ENCODE measurements around the gene CCDC102B.
"Not testable (repeated sequence)": the region's sequence is repeated elsewhere in the genome, so short reads cannot be mapped to it uniquely, and the experiment has no call there.

CCDC102B gene

GRCh38 chr18:68915061-68915460 is 117.2 kb downstream of the CCDC102B start:
- no peak for DNase-seq

- no peak for DNase-seq
These were observed 118.9 kb downstream of the CCDC102B start for GRCh38 chr18:68916734-68917133.

DNA sequence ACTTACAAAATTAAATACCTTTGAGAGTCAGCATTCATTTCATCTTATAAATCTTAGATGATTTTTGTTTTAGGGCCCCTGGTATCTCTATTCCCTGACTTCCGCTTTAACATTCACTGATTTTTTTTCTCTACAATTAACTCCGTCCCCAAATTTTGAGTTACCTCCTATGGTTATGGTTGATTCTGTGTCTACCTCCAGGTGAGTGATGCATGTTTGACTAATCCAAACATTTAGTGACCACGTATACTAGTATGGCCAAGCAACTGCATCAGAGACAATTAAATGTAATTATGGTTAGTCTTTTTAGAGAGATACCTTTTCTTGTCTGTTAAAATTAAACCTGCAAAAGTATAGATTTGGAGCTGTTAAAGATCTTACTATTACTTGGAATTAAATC is 120.3 kb downstream of the CCDC102B start:
- no peak for DNase-seq

DNA sequence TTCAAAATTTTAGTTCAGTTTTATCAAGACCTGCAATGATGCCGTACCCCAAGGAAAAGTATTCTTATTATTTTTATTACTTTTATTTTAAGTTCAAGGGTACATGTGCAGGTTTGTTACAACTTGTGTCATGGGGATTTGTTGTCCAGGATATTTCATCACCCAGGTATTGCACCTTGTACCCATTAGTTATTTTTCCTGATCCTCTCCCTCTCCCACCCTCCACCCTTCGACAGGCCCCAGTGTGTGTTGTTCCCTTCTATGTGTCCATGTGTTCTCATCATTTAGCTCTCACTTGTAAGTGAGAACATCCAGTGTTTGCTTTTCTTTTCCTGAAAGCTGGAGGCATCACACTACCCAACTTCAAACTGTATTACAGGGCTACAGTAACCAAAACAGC is 122.0 kb downstream of the CCDC102B start:
- DNase-seq, result no peak

DNA sequence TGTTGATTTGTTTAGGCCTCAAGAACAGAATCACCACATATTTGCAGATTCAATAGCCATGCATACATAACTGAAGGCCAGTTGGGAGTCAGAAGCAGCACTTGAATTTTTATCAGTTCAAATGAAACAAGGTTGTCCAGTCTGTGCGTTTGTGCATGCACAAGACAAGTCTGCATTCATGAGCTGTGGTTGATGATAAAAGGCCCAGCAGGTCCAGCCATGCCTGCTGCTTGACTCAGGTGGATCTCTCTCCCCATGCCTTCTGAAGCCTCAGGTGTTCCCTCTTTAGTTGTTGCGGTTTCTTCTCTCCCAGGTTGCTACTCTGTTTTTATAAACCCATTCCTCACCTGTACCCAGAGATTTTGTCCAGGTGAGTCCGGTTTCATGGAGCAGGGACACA is 124.5 kb downstream of the CCDC102B start:
- DNase-seq, result no peak

DNA sequence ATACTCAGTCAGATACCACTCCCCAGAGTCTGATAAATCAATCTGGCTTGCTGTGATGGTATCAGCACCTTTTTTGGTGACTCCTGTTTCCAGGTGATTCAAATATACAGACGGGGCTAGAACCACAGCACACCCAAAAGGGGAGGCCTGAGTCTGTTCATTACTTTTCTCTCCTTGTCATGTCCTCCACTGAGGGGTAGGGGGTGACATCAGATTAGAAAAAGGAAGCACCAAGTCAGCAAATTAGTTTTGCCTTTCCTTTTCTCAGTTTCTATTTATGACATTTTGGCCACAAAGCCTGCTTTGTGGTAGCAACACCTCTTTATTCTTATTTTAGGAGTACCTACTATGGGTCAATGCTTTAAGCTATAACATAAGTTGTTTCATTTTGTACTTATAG is 127.4 kb downstream of the CCDC102B start:
- DNase-seq, result no peak

DNA sequence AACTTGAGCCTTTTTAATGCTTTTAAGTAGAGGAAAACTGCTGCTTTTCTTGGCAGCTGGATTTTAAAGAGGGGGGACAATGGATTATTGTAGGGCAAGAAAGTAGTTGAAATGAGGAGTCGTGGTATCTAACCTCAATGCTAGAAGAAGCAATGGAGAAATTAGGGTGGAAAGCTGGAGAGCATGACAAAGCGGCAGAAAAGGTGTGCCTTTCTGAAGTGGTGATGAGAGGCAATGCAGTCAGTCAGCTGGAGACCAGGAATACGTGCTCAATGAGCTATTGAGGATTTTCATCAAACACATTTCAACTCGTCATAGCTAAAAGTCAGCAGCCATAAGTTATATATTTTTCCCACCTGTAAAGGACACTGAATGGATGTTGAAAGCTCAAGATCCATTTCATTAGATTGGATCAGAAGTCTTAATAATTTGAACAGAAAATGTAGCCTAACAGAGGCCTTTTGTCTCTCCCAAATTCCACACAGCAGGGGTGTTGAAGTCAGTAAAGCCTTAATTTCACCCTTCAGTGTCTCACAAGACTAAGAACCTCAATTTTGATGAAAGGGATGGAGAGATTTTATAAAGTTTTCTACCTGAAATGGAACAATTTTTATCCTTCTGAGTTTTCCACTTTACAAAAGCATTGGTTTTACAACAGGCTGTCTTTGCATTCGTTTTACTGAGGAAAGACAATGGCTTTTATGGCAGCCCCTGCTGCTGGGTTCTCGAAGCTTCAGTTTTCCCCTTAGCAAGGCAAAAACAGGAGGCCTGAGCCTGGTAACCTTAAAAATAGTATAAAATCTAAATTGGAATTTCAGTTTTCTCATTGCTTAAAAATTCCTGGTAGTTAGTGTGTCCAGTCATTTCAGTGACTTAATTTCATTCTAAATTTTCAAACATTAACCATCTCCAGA is 131.1 kb downstream of the CCDC102B start:
- no peak for DNase-seq

DNA sequence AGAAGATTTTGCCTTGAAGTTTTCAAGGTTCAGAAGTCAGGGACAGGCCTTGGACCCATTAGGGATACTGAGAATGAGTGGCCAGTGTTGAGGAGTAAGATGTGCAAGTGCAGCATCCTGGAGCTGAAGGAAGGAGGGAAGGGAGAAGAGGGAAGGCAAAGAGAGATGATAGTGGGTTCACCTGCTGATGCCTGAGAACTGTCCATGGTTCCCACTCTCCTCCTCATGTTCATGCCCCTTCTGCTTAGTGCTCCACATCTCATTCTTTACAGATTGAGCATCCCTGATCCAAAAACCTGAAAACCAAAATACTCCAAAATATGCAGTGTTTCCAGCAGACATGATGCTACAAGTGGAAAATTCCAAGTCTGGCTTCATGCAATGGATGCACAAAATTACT is 137.8 kb downstream of the CCDC102B start:
- DNase-seq, result no peak

- no peak for DNase-seq
These were observed 139.2 kb downstream of the CCDC102B start for GRCh38 chr18:68937029-68937599.

DNA sequence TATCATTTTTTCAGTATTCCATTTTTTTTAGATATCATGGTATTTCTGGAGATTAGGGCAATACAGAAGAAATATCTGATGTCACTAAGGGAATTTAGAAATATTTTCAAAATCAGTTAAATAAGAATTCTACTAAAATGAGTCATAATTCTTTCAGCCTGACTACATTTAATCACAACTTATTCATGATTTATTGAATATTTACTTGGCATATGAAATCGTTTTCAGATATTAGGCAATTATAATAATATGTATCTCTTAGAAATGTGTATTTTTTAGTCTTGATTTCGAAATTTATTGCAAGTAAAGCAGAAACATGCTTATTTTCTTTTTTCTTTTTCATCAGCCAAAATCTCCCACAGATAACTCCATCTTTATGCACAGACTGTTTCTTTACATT is 142.2 kb downstream of the CCDC102B start:
- no peak for DNase-seq

DNA sequence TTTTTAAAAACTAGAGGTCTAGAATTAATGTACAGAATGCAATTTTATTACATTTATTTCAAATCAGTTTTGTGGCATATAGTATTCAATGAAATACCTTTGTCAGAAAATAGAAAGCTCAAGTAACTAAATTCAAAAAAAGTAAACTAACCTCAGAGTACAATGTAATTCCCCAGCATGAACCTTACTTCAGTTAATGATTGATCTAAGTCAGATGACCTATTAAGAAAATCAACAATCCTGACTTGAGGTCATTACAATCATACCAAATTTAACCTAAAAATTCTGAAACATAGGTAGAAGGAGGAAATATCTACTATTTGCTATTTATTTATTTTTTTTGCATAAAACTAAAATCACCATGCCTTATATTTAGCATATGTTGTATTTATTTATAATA is 142.9 kb downstream of the CCDC102B start:
- no peak for DNase-seq

GRCh38 chr18:68942230-68942629 is 144.3 kb downstream of the CCDC102B start:
- DNase-seq, result no peak

DNA sequence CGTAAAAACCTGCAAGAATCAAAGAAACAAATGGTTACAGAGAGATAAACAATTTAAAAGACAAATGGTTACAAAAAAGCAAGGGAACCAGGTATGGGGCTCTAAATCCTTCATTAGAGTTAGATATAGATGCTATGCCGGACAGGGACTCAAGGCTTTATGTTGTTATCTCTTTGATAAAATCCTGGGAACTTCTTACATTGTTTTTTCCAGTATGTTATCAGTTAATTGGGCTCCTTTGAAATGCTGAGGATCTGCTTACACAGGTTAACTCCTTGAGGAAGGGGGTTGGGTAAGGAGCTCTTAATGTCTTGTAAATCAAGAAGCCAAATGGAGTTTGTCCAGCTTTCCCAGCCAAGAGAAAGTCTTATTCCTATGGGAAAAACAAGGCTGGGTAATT is 146.0 kb downstream of the CCDC102B start:
- DNase-seq, result not testable (repeated sequence)

DNA sequence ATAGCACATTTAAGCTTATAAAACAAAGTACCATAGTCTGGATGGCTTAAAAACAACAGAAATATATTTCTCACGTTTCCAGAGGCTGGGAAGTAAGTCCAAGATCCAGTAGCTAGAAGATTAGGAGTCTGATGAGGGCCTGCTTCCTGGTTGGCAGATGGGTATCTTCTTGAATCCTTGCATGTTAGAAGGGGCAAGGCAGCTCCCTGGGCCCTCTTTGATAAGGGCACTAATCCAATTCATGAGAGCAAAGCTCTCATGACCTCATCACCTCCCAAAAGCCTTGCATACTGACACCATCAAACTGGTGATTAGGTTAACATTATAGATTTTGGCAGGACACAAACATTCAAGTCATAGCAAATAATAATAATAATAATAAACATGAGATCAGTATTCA is 146.4 kb downstream of the CCDC102B start:
- DNase-seq, result no peak

- DNase-seq, result no peak
These were observed 146.9 kb downstream of the CCDC102B start for GRCh38 chr18:68944826-68945225.

- DNase-seq, result no peak
These were observed 150.7 kb downstream of the CCDC102B start for GRCh38 chr18:68948622-68949021.

- DNase-seq, result no peak
These were observed 156.9 kb downstream of the CCDC102B start for GRCh38 chr18:68954738-68955137.

- DNase-seq, result no peak
These were observed 158.8 kb downstream of the CCDC102B start for GRCh38 chr18:68956650-68957049.

- no peak for DNase-seq
These were observed 162.5 kb downstream of the CCDC102B start for GRCh38 chr18:68960355-68960754.

- no peak for DNase-seq
These were observed 164.7 kb downstream of the CCDC102B start for GRCh38 chr18:68962623-68963022.

DNA sequence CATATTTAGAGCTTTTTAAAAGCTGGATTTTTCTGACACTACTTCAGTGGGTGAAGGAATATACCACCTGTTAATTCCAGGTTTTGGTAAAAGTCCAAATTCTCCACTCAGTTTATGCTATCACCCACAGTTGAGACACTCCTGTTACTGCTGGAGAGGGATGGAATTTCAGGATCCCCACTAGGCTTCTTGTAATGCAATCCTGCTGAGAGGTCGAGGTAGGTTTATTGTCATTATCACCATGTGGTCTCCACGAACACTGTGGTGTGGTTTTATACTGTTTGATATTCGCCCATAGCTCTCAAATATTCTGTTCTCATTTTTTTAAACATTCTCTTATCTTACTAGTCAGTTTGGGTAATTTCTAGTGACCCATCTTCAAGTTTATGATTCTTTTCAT is 167.9 kb downstream of the CCDC102B start:
- DNase-seq, result no peak

DNA sequence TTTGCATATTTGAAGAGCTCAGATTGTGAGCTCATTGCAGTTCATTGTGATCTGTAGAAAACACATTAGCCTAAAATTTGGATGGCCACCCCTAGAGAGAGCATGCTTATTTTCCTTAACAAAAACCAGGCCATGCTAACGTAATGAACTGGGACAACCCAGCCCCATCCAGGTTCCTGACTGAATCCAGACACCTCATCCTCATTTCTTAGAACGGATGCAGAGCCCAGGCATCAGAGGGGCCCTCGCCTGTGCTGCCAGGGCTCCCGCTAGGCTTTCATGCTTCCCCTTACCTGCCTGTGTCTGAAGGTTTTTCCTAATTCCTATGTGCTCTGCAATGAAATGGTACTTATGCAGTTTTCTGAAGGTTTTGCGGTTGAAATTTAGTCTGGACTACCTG is 171.1 kb downstream of the CCDC102B start:
- DNase-seq, result no peak

- DNase-seq, result no peak
These were observed 174.3 kb downstream of the CCDC102B start for GRCh38 chr18:68972176-68972575.

GRCh38 chr18:68979737-68980136 is 181.9 kb downstream of the CCDC102B start:
- no peak for DNase-seq

DNA sequence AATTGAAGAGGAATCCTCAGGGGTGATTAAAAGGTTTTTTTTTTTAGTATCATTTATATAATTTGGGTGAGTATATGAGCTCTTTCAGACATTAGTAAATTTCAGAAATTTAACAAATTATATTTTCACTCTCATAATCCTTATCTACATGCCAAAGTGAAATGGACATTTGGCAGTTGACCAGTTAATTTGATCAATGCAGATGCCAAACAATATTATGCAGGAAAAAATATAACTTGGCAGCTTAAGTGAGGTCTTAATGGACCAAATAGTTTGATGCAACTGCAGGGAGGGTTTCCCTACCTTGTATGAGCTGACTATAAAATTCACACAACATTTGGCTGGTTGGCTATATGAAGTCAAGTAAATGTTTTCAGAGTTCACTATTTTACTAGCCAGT is 185.2 kb downstream of the CCDC102B start:
- DNase-seq, result no peak

All from hippocampal formation (tissue), 2 donors.